Measurements from ENCODE around the gene CFC1B.
"Not testable (repeated sequence)": the region's sequence is repeated elsewhere in the genome, so short reads cannot be mapped to it uniquely, and the experiment has no call there.

CFC1B gene

DNA sequence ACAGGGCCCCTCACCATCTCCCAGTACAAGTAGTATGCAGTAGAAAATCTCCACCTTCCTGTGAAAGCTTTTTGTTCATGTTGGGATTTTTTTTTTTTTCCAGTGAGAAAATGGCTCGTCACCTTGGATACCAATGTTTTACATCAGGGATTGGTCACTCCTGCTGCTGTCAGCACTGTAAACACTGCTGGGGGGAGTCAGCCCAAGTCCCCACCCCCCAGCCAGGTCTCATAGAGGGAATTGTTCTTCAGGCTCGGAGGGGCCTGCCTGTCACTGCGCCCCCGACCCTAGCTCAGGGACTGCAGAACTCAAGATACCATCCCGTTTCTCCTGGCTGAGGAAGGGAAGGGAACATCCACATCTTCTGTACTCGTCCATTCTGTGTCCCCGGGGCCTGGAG is at the start of gene CFC1B:
CFC1B (plus strand) TSS at position 231 of the 400 bp plus-strand sequence. CDS start 263 bp downstream, outside the sequence.
- not testable (repeated sequence) for FAIRE-seq; DNase-seq (ENCODE audit: insufficient read length, low spot score)

DNA sequence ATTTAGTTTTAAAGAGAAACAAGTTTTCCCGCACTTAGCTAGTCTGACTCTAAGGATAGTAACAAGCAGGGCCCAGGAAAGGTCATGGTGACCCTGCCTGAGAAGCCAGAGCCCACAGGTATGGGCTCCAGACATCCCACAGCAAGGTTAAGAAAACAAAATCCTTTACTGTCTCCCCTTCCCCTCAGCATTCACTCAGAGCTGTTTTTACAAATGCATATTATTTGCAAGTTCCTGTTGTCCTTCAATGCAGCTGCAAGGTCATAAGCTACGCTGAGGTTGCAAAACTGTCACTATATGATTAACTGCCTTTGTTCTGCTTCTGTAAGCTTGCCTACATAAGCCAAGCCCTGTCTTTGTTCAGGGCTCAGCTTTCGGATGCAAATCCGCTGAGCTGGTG is 29.9 kb upstream of the CFC1B start:
- not testable (repeated sequence) for DNase-seq (ENCODE audit: insufficient read length, low spot score); FAIRE-seq

DNA sequence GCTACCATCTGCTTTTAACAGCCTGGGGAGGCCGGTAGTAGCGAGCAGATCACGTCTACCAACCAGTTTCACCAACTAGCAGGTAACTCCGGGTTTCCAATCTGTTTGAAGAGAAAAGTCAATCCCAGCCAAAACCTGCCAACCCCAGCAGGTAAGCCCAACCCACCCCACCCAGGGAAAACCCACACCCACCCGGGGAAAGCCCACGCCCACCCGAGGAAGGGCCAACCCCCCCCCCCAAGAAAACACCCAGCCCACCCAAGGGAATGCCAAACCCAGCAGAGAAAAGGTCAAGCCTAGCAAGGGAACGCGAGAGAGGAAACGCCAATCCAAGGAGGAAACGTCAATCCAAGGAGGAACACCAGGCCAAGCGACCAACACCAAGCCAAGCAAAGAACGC is 11.8 kb upstream of the CFC1B start, which contains the start of gene POTEI:
POTEI (minus strand) TSS at position 101 of the 400 bp plus-strand sequence; CDS start at position 8, 93 bp downstream.
- not testable (repeated sequence) for DNase-seq (ENCODE audit: insufficient read length, low spot score); FAIRE-seq

DNA sequence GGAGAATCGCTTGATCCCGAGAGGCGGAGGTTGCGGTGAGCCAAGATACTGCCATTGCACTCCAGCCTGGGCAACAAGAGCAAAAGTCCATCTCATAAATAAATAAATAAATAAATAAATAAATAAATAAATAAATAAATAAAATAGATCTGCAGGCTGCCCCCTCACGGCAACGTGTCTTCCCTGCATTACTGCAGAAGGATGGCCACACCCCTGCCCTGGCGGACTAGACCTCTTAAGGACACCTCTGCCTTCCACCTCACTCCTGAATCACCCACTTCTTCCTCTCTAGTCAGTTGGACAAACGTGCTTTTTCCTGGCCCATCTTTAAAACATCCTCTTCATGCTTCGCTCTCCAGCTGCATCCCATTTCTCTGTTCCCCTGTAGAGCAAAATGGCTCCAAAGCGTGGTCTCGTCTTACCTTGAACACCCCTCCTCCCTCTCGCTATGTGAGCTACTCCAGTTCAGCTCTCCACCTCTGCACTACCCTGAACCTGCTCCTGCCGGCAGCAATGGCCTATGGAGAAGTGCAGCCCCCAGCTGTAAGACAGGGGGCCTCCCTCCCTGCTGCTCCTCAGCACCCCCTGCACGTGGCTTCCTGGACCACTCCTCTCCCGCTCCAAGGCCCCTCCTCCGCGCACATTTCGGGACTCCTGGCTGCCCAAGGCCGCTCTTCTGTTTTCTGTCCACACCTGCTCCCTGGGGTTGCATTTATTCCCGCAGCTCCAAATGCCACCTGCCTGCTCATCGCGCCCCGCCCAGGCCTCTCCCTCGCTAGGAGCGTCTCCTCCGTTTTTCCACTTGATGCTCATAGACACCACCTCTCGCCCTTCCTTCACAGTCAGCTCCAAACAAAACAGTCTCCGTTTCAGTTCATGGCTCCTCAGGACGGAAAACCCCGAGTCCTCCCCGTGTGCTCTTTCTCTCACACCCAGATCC is 9.9 kb upstream of the CFC1B start:
- DNase-seq (ENCODE audit: insufficient read length, low spot score); FAIRE-seq: not testable (repeated sequence)

DNA sequence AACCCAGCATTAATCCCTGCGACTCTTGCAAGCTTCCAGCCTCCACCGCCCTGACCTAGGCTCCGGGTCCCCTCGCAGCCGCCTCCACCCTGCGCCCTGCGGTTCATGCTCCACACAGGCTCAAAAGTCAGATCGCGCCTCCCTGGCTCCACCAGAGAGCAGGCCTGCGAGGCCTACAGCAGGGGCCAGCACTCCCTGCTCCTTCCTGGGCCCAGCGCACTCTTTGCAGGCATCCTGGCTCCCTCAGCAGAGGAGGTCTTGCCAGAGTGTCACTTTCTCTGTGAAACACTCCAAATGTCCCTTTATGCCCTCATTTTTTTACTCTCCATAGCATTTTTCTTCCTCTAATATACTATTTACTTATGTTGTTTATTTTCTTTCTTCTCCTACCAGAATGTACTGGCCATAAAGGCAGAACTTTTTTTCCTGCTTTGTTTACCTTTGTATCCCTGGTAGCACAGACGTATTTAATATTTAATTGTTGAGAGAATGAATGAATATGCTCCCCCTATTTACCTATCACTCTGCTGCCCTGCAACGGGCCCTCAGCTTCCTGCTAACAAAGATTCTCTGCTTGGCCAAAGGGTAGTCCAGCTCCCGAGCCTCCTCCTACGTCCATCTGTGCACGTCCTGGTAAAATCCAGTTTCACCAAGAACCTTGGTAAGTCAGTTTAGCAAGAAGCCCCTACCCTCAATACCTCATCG is 9.1 kb upstream of the CFC1B start:
- not testable (repeated sequence) for FAIRE-seq; DNase-seq (ENCODE audit: insufficient read length, low spot score)

DNA sequence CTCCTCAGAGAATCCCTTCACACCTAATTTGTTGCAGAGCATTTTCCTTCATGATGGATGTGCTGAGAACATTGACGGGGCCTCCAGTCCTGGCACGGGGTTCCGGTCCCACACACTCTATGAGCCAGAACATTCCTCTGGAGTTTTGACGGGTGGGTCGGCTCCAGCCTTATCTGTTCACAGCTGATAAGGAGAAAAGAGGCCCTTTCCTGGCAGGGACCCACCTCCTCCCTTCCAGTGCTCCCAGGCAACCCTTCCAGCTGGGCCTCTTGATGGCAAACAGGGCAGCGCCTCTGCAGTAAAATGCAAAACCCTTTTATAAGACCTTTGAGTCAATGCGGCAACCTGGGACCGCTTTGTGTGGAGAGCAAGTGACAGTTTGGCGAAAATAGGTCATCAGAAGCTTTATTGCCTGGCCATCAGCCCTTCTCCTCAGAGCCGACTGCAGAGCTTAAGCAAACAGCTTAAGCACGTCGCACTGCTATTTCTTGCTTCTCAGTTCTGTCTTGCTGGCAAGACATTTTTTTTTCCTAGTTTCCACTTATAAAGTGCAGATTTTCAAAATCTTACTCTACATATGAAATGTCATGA is 2.4 kb upstream of the CFC1B start:
- not testable (repeated sequence) for DNase-seq (ENCODE audit: insufficient read length, low spot score); FAIRE-seq

DNA sequence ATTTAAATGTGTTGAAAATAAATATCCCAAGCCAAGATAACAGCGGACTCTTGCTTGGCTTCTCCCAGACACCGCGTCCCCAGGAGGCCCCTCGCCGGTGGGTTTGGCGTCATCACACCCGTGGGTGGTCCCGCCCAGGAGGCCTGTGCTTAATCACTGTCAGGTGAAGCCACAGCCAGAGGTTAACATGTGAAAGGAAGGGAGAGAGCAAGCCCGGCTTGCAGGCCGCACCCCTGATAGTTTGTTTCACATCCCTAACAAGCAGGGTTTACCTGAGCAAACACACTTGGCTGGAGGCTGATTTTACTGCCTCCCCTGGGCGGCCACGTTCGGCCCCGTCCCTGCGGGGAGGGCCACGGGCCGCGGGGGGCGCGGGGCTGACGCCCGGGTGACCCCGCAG is 1.4 kb downstream of the CFC1B start:
- FAIRE-seq; DNase-seq (ENCODE audit: insufficient read length, low spot score): not testable (repeated sequence)

DNA sequence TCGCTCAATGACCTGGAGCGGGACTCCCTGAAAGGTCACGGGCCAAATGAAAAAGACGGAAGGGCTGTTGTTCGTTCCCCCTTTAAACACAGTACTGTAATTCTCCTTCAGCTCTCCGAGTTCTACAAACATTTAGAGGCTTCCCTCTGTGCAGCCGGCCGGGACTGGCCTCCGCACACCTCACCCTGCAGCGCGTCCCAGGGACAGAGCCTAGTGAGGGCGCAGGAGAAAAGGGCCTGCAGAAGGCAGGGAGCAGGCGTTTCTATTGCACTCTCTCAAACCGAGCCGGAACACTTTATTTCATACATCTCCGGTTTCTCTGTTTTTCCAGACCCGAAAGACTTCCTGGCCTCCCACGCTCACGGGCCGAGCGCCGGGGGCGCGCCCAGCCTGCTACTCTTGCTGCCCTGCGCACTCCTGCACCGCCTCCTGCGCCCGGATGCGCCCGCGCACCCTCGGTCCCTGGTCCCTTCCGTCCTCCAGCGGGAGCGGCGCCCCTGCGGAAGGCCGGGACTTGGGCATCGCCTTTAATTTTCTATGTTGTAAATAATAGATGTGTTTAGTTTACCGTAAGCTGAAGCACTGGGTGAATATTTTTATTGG is 6.4 kb downstream of the CFC1B start:
- DNase-seq (ENCODE audit: insufficient read length, low spot score); FAIRE-seq: not testable (repeated sequence)

DNA sequence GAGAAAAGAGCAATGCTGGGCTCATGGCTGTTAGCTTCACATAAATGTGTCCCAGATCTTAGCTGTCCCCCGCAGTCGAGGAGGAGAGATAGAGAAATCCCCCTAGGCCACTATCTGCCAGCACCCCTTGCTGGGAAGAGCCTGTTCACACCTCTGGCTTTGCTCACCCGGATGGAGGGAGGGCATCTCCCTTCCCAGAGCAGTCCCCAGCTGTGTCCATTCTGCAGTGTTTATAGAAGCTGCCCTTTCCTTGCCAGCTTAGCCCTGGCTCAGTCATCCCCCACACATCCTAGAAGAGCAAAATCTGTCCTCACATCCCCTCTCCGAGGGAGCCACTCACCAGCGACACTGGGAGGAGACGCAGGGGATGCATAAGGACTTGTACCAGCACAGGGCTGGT is 8.5 kb downstream of the CFC1B start:
- not testable (repeated sequence) for FAIRE-seq; DNase-seq (ENCODE audit: insufficient read length, low spot score)

DNA sequence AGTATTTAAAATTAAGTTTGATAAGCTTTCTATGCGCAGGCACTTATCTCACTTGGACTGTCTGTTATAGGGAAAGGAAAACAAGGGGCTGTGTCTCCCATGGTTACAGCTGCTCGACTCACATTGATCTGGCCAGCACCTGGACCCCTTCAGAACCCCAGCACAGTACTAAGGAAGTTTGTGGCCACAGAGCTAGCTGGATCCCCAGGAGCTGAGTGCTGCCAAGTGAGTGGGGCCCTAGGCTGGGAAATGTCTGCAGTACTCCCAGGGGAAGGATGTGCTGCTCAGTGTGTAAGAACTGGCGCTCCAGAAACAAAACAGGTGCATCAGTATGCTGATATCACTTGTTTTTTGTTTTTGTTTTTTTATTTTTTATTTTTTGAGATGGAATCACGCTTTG is 9.2 kb downstream of the CFC1B start:
- DNase-seq (ENCODE audit: insufficient read length, low spot score); FAIRE-seq: not testable (repeated sequence)

DNA sequence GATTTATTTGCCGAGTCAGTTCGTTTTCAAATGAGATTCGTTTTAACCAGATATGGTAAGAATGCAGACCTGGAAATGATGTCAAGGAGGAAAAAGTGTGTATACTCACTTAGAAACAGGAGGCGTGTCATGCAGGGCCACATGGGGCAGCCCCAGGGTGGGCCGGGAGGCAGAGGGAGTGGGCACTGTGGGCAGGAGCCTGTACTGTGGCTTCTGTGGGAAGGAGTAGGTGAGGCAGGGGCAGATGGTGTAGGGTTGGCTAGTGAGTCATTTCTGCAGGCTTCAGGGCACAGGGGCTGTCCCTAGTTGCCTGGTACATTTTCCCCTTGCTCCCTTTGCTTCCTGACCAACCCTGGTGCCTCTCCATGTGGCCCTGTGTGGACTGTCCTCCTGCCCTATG is 10.2 kb downstream of the CFC1B start:
- not testable (repeated sequence) for FAIRE-seq; DNase-seq (ENCODE audit: insufficient read length, low spot score)

DNA sequence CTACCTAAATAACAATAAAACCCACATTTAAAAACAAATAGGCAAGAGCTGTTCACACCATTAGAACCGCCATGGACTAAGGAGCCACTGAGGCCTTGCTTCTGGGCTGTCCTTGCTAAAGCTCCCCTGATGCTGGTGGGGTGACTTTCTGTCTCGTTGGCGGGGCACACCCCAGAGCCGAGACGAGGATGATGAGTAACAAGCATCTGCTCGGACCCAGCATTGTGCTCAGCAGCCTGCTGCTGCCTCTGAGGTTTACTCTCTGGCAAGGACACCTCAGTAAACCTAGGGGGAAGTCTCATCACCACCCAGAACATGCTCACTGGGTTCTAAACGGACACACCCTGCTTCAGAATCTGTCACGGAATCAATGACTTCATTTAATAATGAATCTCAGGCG is 10.7 kb downstream of the CFC1B start:
- DNase-seq (ENCODE audit: insufficient read length, low spot score); FAIRE-seq: not testable (repeated sequence)

DNA sequence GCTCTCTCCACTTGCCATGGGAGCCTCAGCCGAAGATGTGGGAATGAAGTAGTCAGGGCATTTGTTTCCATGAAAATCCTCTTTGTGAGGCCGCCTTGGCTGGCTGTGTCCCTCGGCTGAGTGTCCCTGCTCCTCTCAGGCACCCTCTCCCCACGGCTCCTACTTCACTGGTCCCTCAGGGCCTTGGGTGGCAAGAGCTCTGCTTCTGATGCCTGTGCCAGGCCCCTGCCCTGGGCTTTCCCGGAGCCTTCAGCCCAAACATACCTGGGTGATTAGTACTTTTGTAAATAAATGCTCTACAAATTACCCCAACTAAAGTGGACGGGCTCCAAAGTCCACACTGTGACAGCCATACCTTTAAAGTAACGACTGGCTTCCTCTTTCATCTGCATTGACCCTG is 15.6 kb downstream of the CFC1B start:
- FAIRE-seq; DNase-seq (ENCODE audit: insufficient read length, low spot score): not testable (repeated sequence)

DNA sequence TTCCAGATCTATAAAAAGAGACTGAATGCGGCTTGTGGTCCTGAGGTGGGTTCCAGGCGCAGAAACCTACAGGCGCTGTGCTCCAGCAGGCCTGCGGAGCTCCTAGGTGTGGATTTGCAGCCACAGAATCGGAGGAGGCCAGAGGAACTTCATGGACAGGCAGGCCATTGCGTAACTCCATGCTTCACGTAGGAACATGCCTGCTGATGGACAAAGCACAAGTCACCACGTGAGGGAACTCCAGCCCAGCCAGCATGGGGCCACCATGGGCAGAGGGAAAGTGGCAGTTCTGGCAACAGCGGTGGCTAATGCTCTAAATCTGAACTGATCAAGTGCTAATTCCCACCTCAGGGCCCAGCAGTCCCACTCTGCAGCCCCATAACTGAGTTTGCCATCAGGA is 17.2 kb downstream of the CFC1B start:
- FAIRE-seq; DNase-seq (ENCODE audit: insufficient read length, low spot score): not testable (repeated sequence)

DNA sequence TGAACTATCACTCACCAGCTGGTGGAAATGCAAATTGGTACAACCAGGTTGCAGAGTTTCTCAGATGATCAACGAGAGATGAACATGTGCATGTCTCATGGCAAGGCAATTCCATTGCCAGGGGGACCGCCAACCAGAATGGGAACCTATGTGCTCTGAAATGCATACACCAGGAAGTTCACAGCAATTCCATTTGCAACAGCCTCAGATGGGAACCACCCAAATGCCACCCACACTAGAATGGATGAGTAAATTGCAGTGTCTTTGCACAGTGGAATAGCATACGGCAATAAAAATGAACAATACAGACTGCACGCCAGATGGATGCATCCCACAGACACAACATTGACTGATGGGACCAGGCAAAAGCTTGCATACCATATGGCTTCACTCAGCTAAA is 21.8 kb downstream of the CFC1B start:
- FAIRE-seq; DNase-seq (ENCODE audit: insufficient read length, low spot score): not testable (repeated sequence)

DNA sequence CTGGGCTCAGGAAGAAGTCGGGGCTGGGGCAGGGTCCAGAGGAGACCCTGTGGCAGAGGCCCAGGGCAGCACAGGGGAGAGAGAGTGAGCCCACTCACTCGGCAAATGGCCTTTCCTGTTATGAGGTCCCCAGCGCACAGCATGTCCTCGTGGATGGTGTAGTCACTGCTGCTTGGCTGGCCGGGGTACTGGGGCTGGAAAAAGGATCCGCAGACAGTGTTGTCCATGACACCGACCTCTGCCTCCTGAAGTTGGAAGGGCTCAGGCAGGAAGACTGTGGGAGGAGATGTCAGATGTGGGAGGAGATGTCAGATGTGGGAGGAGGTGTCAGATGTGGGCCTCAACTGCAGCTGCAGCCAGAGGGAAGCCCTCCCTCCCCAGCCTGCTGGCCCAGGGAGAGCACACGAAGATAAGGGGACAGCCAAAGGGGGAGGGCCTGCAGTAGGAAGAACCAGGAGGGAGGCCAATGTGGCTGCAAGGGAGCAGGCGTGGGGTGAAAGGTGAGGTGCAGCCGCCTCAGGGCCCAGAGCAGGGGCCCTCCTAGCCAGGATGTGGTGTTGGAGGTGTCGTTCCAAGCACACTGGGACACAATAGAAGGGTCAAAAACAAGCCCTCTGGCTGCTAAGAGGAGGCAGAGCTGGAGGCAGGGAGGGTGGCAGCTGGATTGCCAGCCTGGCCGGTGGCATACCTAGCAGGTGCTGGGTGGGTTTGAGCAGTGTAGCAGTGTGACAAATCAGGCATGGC is 22.9 kb downstream of the CFC1B start:
- FAIRE-seq; DNase-seq (ENCODE audit: insufficient read length, low spot score): not testable (repeated sequence)

DNA sequence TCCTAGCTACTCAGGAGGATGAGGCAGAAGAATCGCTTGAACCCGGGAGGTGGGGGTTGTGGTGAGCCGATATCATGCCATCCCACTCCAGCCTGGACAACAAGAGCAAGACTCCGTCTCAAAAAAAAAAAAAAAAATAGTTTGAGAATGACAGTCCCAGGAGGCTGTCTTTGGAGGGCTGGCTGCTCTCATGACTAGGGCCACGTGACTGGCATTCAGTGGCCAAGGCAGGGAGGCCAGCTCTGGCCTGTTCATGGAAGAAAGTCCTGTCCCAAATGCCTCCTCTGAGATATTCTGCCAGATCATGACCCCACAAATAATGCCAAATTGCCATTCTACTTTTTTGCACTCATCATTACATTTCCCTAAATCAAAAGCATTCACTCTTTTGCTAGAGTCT is 24.0 kb downstream of the CFC1B start:
- FAIRE-seq: not testable (repeated sequence)

DNA sequence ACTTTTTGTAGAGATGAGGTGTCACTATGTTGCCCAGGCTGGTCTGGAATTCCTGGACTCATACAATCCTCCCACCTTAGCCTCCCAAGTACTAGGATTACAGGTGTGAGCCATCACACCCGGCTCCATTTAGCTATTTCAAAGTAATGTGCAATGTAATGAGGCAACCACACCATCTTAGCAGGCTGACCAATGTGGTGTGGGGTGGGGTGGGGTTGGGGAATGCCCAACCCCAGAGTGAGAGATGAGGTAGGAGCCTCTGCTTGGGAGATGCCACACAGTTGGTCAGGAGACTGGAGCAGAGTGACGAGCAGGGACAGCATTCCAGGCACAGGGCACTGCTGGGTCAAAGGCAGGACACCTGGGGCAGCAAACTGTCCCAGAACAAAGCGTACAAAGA is 27.4 kb downstream of the CFC1B start:
- FAIRE-seq; DNase-seq (ENCODE audit: insufficient read length, low spot score): not testable (repeated sequence)

More for the DNA sequence above, 24.0 kb downstream of the CFC1B start:
- not testable (repeated sequence) for DNase-seq (ENCODE audit: insufficient read length, low spot score)

DNA sequence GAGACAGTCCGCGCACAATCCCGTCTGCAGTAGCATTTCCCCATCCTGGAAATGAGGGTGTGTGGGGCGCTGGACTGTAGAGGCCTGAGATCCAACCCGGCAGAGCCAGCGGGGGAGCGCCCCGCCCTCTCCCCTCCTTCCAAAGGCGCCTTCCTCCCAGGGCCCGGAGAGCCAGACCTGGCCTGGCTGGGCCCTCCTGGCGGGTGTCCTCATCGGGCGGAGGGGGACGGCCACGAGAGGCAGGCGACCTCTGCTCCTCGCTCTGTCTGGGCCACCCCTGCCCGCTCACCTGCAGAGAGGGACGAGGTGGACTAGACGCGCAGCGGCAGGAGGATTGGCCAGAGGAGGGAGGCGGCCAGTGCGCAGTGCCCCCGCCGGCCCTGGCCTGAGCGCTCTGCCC is 28.5 kb downstream of the CFC1B start:
- not testable (repeated sequence) for FAIRE-seq; DNase-seq (ENCODE audit: insufficient read length, low spot score)
